HepG2 (cell line): ENCODE data around the gene LCN12. TPM values are rescaled to one million over a fixed set of nuclear protein-coding genes. Genes with fewer than 3 reads are reported as not detected.

Experiments used
- BCL3 ChIP-seq: sonication (generic); formaldehyde crosslinking; IDR thresholded peaks from 2 replicates; pipeline ENCODE4 v1.5.1; 2020; ENCODE audit warnings: mild to moderate bottlenecking, missing genetic modification reagents, moderate library complexity
- CTCF ChIP-seq: sonication (generic); formaldehyde crosslinking; IDR thresholded peaks from 2 replicates; pipeline ENCODE4 v1.5.0; 2020; ENCODE audit warnings: mild to moderate bottlenecking, missing genetic modification reagents, moderate library complexity
- FOXA3 ChIP-seq: IDR thresholded peaks from 2 replicates; pipeline ENCODE4 v1.6.1; 2016; ENCODE audit warnings: missing genetic modification reagents, missing compliant biosample characterization
- GLI4 ChIP-seq: sonication (generic); formaldehyde crosslinking; IDR thresholded peaks from 2 replicates; pipeline ENCODE4 v1.5.1; 2020; ENCODE audit warnings: missing genetic modification reagents, mild to moderate bottlenecking, moderate library complexity, borderline replicate concordance
- MEIS2 ChIP-seq: sonication (generic); formaldehyde crosslinking; IDR thresholded peaks from 2 replicates; pipeline ENCODE4 v1.9.0; 2021; ENCODE audit warnings: mild to moderate bottlenecking, missing genetic modification reagents
- NFIB ChIP-seq: sonication (generic); formaldehyde crosslinking; IDR thresholded peaks from 2 replicates; pipeline ENCODE4 v1.9.0; 2021; ENCODE audit warnings: missing genetic modification reagents, mild to moderate bottlenecking, borderline replicate concordance
- NR2F1 ChIP-seq, 2 experiments: fragments of 450-650 bp in 1 of 2; formaldehyde crosslinking in 1 of 2; IDR thresholded peaks; 2 replicates each; pipeline versions ENCODE4 v1.5.0 to v1.6.1; 2016 to 2020; ENCODE audit warnings: mild to moderate bottlenecking in 1 of 2, missing compliant biosample characterization in 1 of 2, missing genetic modification reagents in 1 of 2, moderate library complexity in 1 of 2
- SCMH1 ChIP-seq: sonication (generic); formaldehyde crosslinking; IDR thresholded peaks from 2 replicates; pipeline ENCODE4 v1.9.0; 2021; ENCODE audit warnings: missing genetic modification reagents, mild to moderate bottlenecking, borderline replicate concordance
- SMARCE1 ChIP-seq: fragments of 450-650 bp; IDR thresholded peaks from 2 replicates; pipeline ENCODE4 v1.6.1; 2017; ENCODE audit warnings: borderline replicate concordance
- SRSF1 ChIP-seq: fragments of 200-400 bp; formaldehyde crosslinking; optimal IDR thresholded peaks from 2 replicates; pipeline ENCODE3; 2017; ENCODE audit warnings: mild to moderate bottlenecking, low read depth, low read length, moderate library complexity
- SRY ChIP-seq: sonication (generic); formaldehyde crosslinking; IDR thresholded peaks from 2 replicates; pipeline ENCODE4 v1.8.0; 2022; ENCODE audit warnings: mild to moderate bottlenecking, missing genetic modification reagents
- TERF1 ChIP-seq: sonication (generic); formaldehyde crosslinking; IDR thresholded peaks from 2 replicates; pipeline ENCODE4 v1.8.0; 2022; ENCODE audit warnings: mild to moderate bottlenecking, missing genetic modification reagents, moderate library complexity
- UBTF ChIP-seq: sonication (generic); formaldehyde crosslinking; IDR thresholded peaks from 2 replicates; pipeline ENCODE4 v1.4.0; 2020; ENCODE audit warnings: mild to moderate bottlenecking, missing genetic modification reagents
- ZBTB14 ChIP-seq: sonication (generic); formaldehyde crosslinking; IDR thresholded peaks from 2 replicates; pipeline ENCODE4 v1.4.0; 2020; ENCODE audit warnings: missing genetic modification reagents
- ZFP1 ChIP-seq: IDR thresholded peaks from 2 replicates; pipeline ENCODE4 v1.6.1; 2016
- ZNF121 ChIP-seq: sonication (generic); formaldehyde crosslinking; IDR thresholded peaks from 2 replicates; pipeline ENCODE4 v1.5.0; 2020; ENCODE audit warnings: mild to moderate bottlenecking, missing genetic modification reagents
- ZNF484 ChIP-seq: sonication (generic); formaldehyde crosslinking; IDR thresholded peaks from 2 replicates; pipeline ENCODE4 v1.5.1; 2020; ENCODE audit warnings: mild to moderate bottlenecking, low read depth, missing genetic modification reagents, borderline replicate concordance
- ZNF891 ChIP-seq: sonication (generic); formaldehyde crosslinking; IDR thresholded peaks from 2 replicates; pipeline ENCODE4 v1.5.0; 2020; ENCODE audit warnings: mild to moderate bottlenecking, missing genetic modification reagents
- polyA plus RNA-seq, 8 experiments: library from polyadenylated mRNA; depleted of rRNA in 3 of 8; stranded (reverse) in 7 of 8; unstranded in 1 of 8; fragments of >200 nt; fragmentation: Illumina TruSeq in 4 of 8; extraction: Trizol in 4 of 8; gene quantifications; 2 replicates each; pipeline versions ENCODE4 v1.2.1 to v1.2.3, GENCODE V29; 2011 to 2016; ENCODE audit warnings: low read depth in 4 of 8, missing spikeins in 1 of 8, mixed read lengths in 1 of 8; ENCODE audit not compliant: insufficient read depth in 1 of 8
- total RNA-seq, 5 experiments: library from RNA; depleted of rRNA; stranded (reverse); fragments of >200 nt; fragmentation: Illumina TruSeq; extraction: Trizol; gene quantifications; 2 replicates each; pipeline ENCODE4 v1.2.3, GENCODE V29; 2016; ENCODE audit warnings: low read depth in 1 of 5

Gene LCN12
- total and polyA plus RNA-seq, 2 of the 13 experiments (the other 11 are each of a cell fraction or from before 2014, with no cell fraction given): 3.4 to 6.9 TPM

- no peak for TF ChIP-seq ZNF484 (CRISPR knock-in tag)
- no peak for TF ChIP-seq ZBTB14 (CRISPR knock-in tag)
- no peak for TF ChIP-seq GLI4 (CRISPR knock-in tag)
- TF ChIP-seq CTCF (CRISPR knock-in tag): peak; percentile 92
- TF ChIP-seq ZNF121 (CRISPR knock-in tag): no peak
- TF ChIP-seq NFIB (CRISPR knock-in tag): no peak
- TF ChIP-seq ZNF891 (CRISPR knock-in tag): no peak; the same call in 1 of the 2 replicates
- no peak for TF ChIP-seq BCL3 (CRISPR knock-in tag)
- no peak for TF ChIP-seq SRSF1
- peak in 1 of 2 experiments; percentile 87; a peak in 2 of 4 replicates for TF ChIP-seq NR2F1 (CRISPR knock-in tag; IDR thresholded peaks at IDR 0.05)
- TF ChIP-seq SMARCE1: no peak
- no peak for TF ChIP-seq UBTF (CRISPR knock-in tag)
- TF ChIP-seq ZFP1 (CRISPR knock-in tag): no peak
- no peak; the same call in 1 of the 2 replicates for TF ChIP-seq MEIS2
- no peak for TF ChIP-seq TERF1 (CRISPR knock-in tag)
- no peak; the same call in 1 of the 2 replicates for TF ChIP-seq FOXA3
- TF ChIP-seq SCMH1 (CRISPR knock-in tag): no peak
- TF ChIP-seq SRY (CRISPR knock-in tag): no peak; the same call in 1 of the 2 replicates
These were observed 7.3 kb upstream of the LCN12 start, which contains the start of the genes C8G and FBXW5 (continued) for GRCh38 chr9:136944519-136945332.
